IMR-90 (cell line): ENCODE results near the gene ADAMTS12. TPM values are rescaled to one million over a fixed set of nuclear protein-coding genes. Genes with fewer than 3 reads are reported as not detected.

ENCODE experiments used
- ATAC-seq: fragments of 200-7000 bp; cut with Tn5 transposase; 2 replicates; pipeline ENCODE4 v1.9.1; 2020; ENCODE audit warnings: low read depth, mild to moderate bottlenecking, moderate library complexity
- BruUV-seq: library from RNA; stranded (reverse); fragments of 400-500 nt; replicated peaks from 2 replicates; lab custom pipeline; 2021; lab: Mats Ljungman, UMichigan
- CTCF ChIA-PET: fragments of 300-600 bp; formaldehyde crosslinking; extraction: SDS; loops from one replicate; lab custom pipeline; 2021; ENCODE audit warnings: antibody characterized with exemption; lab: Yijun Ruan, JAX
- POLR2A ChIA-PET: fragments of 300-600 bp; sonication (Branson Sonifier 250); formaldehyde crosslinking; loops from one replicate; lab custom pipeline; 2022; ENCODE audit warnings: antibody characterized with exemption; ENCODE audit not compliant: unreplicated experiment; lab: Charles Lee
- DNase-seq: peaks from one replicate; pipeline ENCODE4 v3.0.0; 2013
- H2AFZ ChIP-seq: replicated peaks from 2 replicates; pipeline ENCODE3; 2013; ENCODE audit warnings: low read length, mild to moderate bottlenecking; ENCODE audit not compliant: poor library complexity
- H2AK5ac ChIP-seq: 2 replicates; pipeline ENCODE4 v1.6.1; 2013; ENCODE audit warnings: low read depth, low read length, inconsistent platforms
- H2AK9ac ChIP-seq: replicated peaks from 2 replicates; pipeline ENCODE3; 2013; ENCODE audit warnings: mild to moderate bottlenecking, low read depth, low read length, moderate library complexity; ENCODE audit not compliant: poor library complexity
- H2BK120ac ChIP-seq: 2 replicates; pipeline ENCODE4 v1.6.1; 2013; ENCODE audit warnings: low read depth, low read length, inconsistent platforms
- H2BK15ac ChIP-seq: 3 replicates; pipeline ENCODE4 v1.6.1; 2013; ENCODE audit warnings: low read depth, low read length, inconsistent platforms
- H2BK20ac ChIP-seq: 2 replicates; pipeline ENCODE4 v1.6.1; 2013; ENCODE audit warnings: low read depth, mild to moderate bottlenecking, inconsistent platforms, low read length, moderate library complexity
- H2BK5ac ChIP-seq: 2 replicates; pipeline ENCODE4 v1.6.1; 2013; ENCODE audit warnings: mild to moderate bottlenecking, low read depth, low read length, inconsistent platforms; ENCODE audit not compliant: poor library complexity, severe bottlenecking
- H3K14ac ChIP-seq: replicated peaks from 2 replicates; pipeline ENCODE4 v1.6.1; 2013; ENCODE audit warnings: low read depth, low read length, inconsistent platforms
- H3K18ac ChIP-seq: 2 replicates; pipeline ENCODE4 v1.6.1; 2013; ENCODE audit warnings: low read depth, low read length, control low read depth
- H3K23ac ChIP-seq: 2 replicates; pipeline ENCODE4 v1.6.1; 2013; ENCODE audit warnings: low read depth, low read length, inconsistent platforms
- H3K27ac ChIP-seq: 2 replicates; pipeline ENCODE4 v1.5.1; 2013; ENCODE audit warnings: mild to moderate bottlenecking, control low read depth, low read length; ENCODE audit not compliant: insufficient read depth
- H3K27me3 ChIP-seq: 2 replicates; pipeline ENCODE4 v1.6.1; 2013; ENCODE audit warnings: low read length; ENCODE audit not compliant: control insufficient read depth, insufficient read depth
- H3K36me3 ChIP-seq: 2 replicates; pipeline ENCODE4 v1.6.1; 2013; ENCODE audit warnings: low read length, mixed read lengths; ENCODE audit not compliant: control insufficient read depth, insufficient read depth
- H3K4ac ChIP-seq: 2 replicates; pipeline ENCODE4 v1.6.1; 2013; ENCODE audit warnings: low read depth, low read length, inconsistent platforms
- H3K4me1 ChIP-seq: 2 replicates; pipeline ENCODE4 v1.6.1; 2013; ENCODE audit warnings: low read length, mixed read lengths; ENCODE audit not compliant: control insufficient read depth, insufficient read depth
- H3K4me2 ChIP-seq: 2 replicates; pipeline ENCODE4 v1.6.1; 2013; ENCODE audit warnings: low read depth, mild to moderate bottlenecking, control low read depth, low read length, moderate library complexity
- H3K4me3 ChIP-seq: 2 replicates; pipeline ENCODE4 v1.5.1; 2013; ENCODE audit warnings: low read depth, mild to moderate bottlenecking, control low read depth, low read length, moderate library complexity; ENCODE audit not compliant: insufficient read depth
- H3K56ac ChIP-seq: 2 replicates; pipeline ENCODE4 v1.6.1; 2013; ENCODE audit warnings: low read length, inconsistent platforms; ENCODE audit not compliant: insufficient read depth; ENCODE audit errors: extremely low read depth
- H3K79me1 ChIP-seq, 2 experiments: 2 replicates each; pipeline ENCODE4 v1.6.1; 2013; ENCODE audit warnings: low read length in 2 of 2, inconsistent platforms in 1 of 2, low read depth in 1 of 2
- H3K9ac ChIP-seq: 2 replicates; pipeline ENCODE4 v1.6.1; 2013; ENCODE audit warnings: low read depth, low read length, control low read depth
- H3K9me1 ChIP-seq: 2 replicates; pipeline ENCODE4 v1.6.1; 2013; ENCODE audit warnings: low read length, inconsistent platforms; ENCODE audit not compliant: insufficient read depth
- H3K9me3 ChIP-seq: 2 replicates; pipeline ENCODE4 v1.6.1; 2013; ENCODE audit warnings: low read length; ENCODE audit not compliant: control insufficient read depth, insufficient read depth
- H4K20me1 ChIP-seq: 2 replicates; pipeline ENCODE4 v1.6.1; 2013; ENCODE audit warnings: low read length, inconsistent platforms; ENCODE audit not compliant: insufficient read depth
- H4K5ac ChIP-seq: 2 replicates; pipeline ENCODE4 v1.6.1; 2013; ENCODE audit warnings: mild to moderate bottlenecking, low read depth, low read length, control low read depth
- H4K8ac ChIP-seq, 2 experiments: 2 replicates each; pipeline ENCODE4 v1.6.1; 2013; ENCODE audit warnings: low read depth in 2 of 2, low read length in 2 of 2, control low read depth in 1 of 2, inconsistent platforms in 1 of 2
- H4K91ac ChIP-seq: 2 replicates; pipeline ENCODE4 v1.6.1; 2013; ENCODE audit warnings: low read depth, low read length, inconsistent platforms; ENCODE audit not compliant: insufficient read depth
- BHLHE40 ChIP-seq: fragments of 150-350 bp; IDR thresholded peaks from 2 replicates; pipeline ENCODE4 v1.6.1; 2016; ENCODE audit warnings: mild to moderate bottlenecking, low read depth, low read length
- CEBPB ChIP-seq: IDR thresholded peaks from 2 replicates; pipeline ENCODE4 v1.6.1; 2012; ENCODE audit warnings: low read depth, low read length, improper control_type of control experiment
- CHD1 ChIP-seq: IDR thresholded peaks from 2 replicates; pipeline ENCODE4 v1.6.1; 2012; ENCODE audit warnings: low read depth, low read length, improper control_type of control experiment
- FOS ChIP-seq: fragments of 150-350 bp; IDR thresholded peaks from 2 replicates; pipeline ENCODE4 v1.6.1; 2016; ENCODE audit warnings: low read depth, low read length
- MAFK ChIP-seq: IDR thresholded peaks from 2 replicates; pipeline ENCODE4 v1.6.1; 2012; ENCODE audit warnings: low read depth, low read length, improper control_type of control experiment
- MAZ ChIP-seq: IDR thresholded peaks from 2 replicates; pipeline ENCODE4 v1.6.1; 2012; ENCODE audit warnings: low read depth, mild to moderate bottlenecking, low read length, improper control_type of control experiment, moderate library complexity, borderline replicate concordance
- MXI1 ChIP-seq: IDR thresholded peaks from 2 replicates; pipeline ENCODE4 v1.6.1; 2012; ENCODE audit warnings: low read depth, mild to moderate bottlenecking, low read length, moderate library complexity, borderline replicate concordance
- NFE2L2 ChIP-seq: fragments of 150-350 bp; IDR thresholded peaks from 2 replicates; pipeline ENCODE4 v1.6.1; 2016; ENCODE audit warnings: low read depth, mild to moderate bottlenecking, low read length
- RCOR1 ChIP-seq: IDR thresholded peaks from 2 replicates; pipeline ENCODE4 v1.6.1; 2012; ENCODE audit warnings: mild to moderate bottlenecking, low read length, improper control_type of control experiment; ENCODE audit not compliant: insufficient replicate concordance
- SMC3 ChIP-seq: fragments of 150-350 bp; IDR thresholded peaks from 2 replicates; pipeline ENCODE4 v1.6.1; 2016; ENCODE audit warnings: low read depth, mild to moderate bottlenecking, antibody characterized with exemption, low read length, moderate library complexity
- WGBS, 2 experiments: methylation state at CpG; one replicate each; pipeline versions ENCODE4 v1.1.5 to v1.1.7; 2013; ENCODE audit warnings: missing lambda C conversion rate in 2 of 2; ENCODE audit not compliant: insufficient read length in 1 of 2; ENCODE audit errors: extremely low coverage in 2 of 2; 5-methylcytosine and 5-hydroxymethylcytosine counted together
- dilution Hi-C: fragments of 300-500 bp; cut with HindIII; formaldehyde crosslinking; loops from one replicate; pipeline ENCODE4 v1.14.3; 2018; ENCODE audit warnings: low sequenced_read_pairs; ENCODE audit not compliant: unreplicated experiment
- in situ Hi-C: fragments of 300-500 bp; cut with MboI; formaldehyde crosslinking; loops from 3 replicates; pipeline ENCODE4 v1.14.3; 2019; ENCODE audit warnings: low sequenced_read_pairs, inconsistent platforms, mixed read lengths
- intact Hi-C: fragments of 100-400 bp; cut with micrococcal nuclease; formaldehyde crosslinking; loops from 2 replicates; pipeline ENCODE4 v1.10.0; 2022
- polyA plus RNA-seq, 3 experiments: library from polyadenylated mRNA; depleted of rRNA; stranded (reverse); fragments of >200 nt; gene quantifications; 2 replicates each; pipeline ENCODE4 v1.2.3, GENCODE V29; 2012; ENCODE audit warnings: low replicate concordance in 1 of 3
- total RNA-seq: library from RNA; depleted of rRNA; stranded (reverse); fragments of >200 nt; gene quantifications from 2 replicates; pipeline ENCODE4 v1.2.3, GENCODE V29; 2012
- TF ChIP-seq, protein P1 (sequence below): fragments of 150-350 bp; IDR thresholded peaks from 2 replicates; pipeline ENCODE4 v1.6.1; 2017; ENCODE audit warnings: mild to moderate bottlenecking, antibody characterized with exemption, low read length, low read depth

ADAMTS12 gene
- total and polyA plus RNA-seq, 2 of the 4 experiments (the other 2 are of a cell fraction) = 27.3 to 51.3 TPM

DNA sequence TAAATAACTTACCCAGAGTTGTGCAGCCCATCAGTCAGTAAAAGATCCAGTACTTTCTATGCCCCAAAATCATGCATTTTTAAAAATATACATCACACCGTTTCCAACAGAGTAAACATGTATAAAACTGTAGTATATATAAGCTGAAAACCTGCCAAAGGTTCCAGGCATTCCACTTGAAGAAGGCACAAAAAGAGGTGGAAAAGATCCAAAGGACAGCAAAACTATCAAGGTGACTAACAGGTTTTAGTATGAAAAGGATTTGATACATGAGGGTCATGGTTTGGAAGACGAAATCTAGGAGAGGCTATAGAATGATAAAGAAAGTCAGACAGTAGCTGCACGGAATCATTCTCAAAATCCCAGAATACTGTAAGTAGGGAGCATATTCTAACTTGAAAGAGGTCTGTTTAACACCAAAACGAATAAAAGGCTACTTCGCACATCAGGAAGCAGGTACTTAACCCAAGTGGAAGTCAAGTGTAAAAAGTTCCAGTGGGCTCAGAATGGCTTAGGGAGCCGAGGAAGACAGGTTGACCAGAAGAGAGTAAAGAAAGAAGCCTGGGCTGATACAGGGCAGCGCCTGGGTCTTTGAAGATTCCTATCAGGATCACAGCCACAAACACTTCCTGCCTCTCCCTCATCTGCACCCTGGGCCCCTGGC lies 207.2 kb downstream of the ADAMTS12 start:
- Histone ChIP-seq H3K23ac (no peak overlapping the region), H3K9me3 (no peaks in the 10 kb centered on the region), H3K9ac (no peak overlapping the region), H2BK20ac (no peak overlapping the region), H2BK5ac (no peak overlapping the region), H3K27ac (no peak overlapping the region), H2BK120ac (no peak overlapping the region), H3K79me1 (no peaks in the 10 kb centered on the region; a peak in 1 of 4 replicates), H3K14ac (no peak overlapping the region), H2BK15ac (no peak overlapping the region), H4K91ac (no peak overlapping the region), H2AK9ac (no peak overlapping the region), H3K9me1 (no peaks in the 10 kb centered on the region), H3K18ac (no peak overlapping the region), H4K5ac (no peak overlapping the region), H4K8ac (no peak overlapping the region), H3K4me2 (no peak overlapping the region), H3K4me1 (no peaks in the 10 kb centered on the region; the same call in 1 of the 2 replicates), H3K4me3 (no peak overlapping the region), H3K56ac (no peak overlapping the region), H3K27me3 (no peaks in the 10 kb centered on the region), H3K4ac (no peak overlapping the region), H2AK5ac (no peak overlapping the region), H2AFZ (no peak overlapping the region), H3K36me3 (peaks cover 6% of the 10 kb centered on the region), H4K20me1 (no peaks in the 10 kb centered on the region)
- TF ChIP-seq MXI1 = no peak
- TF ChIP-seq MAZ = no peak
- TF ChIP-seq RCOR1 = no peak
- no peak for TF ChIP-seq BHLHE40
- no peak for TF ChIP-seq MAFK
- TF ChIP-seq CEBPB = no peak
- TF ChIP-seq, protein P1, sequence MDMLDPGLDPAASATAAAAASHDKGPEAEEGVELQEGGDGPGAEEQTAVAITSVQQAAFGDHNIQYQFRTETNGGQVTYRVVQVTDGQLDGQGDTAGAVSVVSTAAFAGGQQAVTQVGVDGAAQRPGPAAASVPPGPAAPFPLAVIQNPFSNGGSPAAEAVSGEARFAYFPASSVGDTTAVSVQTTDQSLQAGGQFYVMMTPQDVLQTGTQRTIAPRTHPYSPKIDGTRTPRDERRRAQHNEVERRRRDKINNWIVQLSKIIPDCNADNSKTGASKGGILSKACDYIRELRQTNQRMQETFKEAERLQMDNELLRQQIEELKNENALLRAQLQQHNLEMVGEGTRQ = no peak
- no peak for TF ChIP-seq SMC3
- no peak for TF ChIP-seq FOS
- no peak for TF ChIP-seq CHD1
- no peak for TF ChIP-seq NFE2L2
- dilution Hi-C loops = no loop called here
- in situ Hi-C loops = no loop called here
- no TSS peak for BruUV-seq
- CTCF ChIA-PET = no interaction called here
- WGBS, 2 experiments = 100% methylated on average over 2 of the region's 7 CpGs; no CpG with 5 or more reads in 1 of the 2 experiments
- intact Hi-C loops = no loop called here
- POLR2A ChIA-PET = no interaction called here
- ATAC-seq = no peak
- DNase-seq = no peak
